OCI-LY7 (cell line): ENCODE results near the gene AMPD3. TPM values are rescaled to one million over a fixed set of nuclear protein-coding genes. Genes with fewer than 3 reads are reported as not detected.

Experiments
- BruUV-seq: library from RNA; stranded (reverse); fragments of 400-500 nt; replicated peaks from 2 replicates; lab custom pipeline; 2021; lab: Mats Ljungman, UMichigan
- CTCF ChIA-PET: fragments of 300-600 bp; sonication (Branson Sonifier 250); formaldehyde crosslinking; loops from one replicate; lab custom pipeline; 2022; ENCODE audit warnings: antibody characterized with exemption; ENCODE audit not compliant: unreplicated experiment; lab: Charles Lee
- POLR2A ChIA-PET: fragments of 300-600 bp; sonication (Branson Sonifier 250); formaldehyde crosslinking; loops from one replicate; lab custom pipeline; 2022; ENCODE audit warnings: antibody characterized with exemption; lab: Charles Lee
- DNase-seq: peaks from one replicate; pipeline ENCODE4 v3.0.0-alpha.2; 2015; ENCODE audit warnings: low spot score
- H2AFZ ChIP-seq: fragments of 200-600 bp; sonication (generic), shearing (Covaris generic); 2 replicates; pipeline ENCODE4 v1.6.1; 2014; ENCODE audit warnings: mild to moderate bottlenecking, antibody characterized with exemption, low read length, moderate library complexity
- H3K27ac ChIP-seq: fragments of 200-600 bp; sonication (generic); 2 replicates; pipeline ENCODE4 v1.5.1; 2014; ENCODE audit warnings: mixed run types, low read depth, mild to moderate bottlenecking, moderate library complexity, low read length, inconsistent platforms; ENCODE audit not compliant: poor library complexity, severe bottlenecking
- H3K36me3 ChIP-seq: fragments of 200-600 bp; sonication (generic); 2 replicates; pipeline ENCODE4 v1.6.1; 2014; ENCODE audit warnings: mild to moderate bottlenecking, antibody characterized with exemption, low read length, moderate library complexity, mixed read lengths; ENCODE audit not compliant: insufficient read depth
- H3K4me1 ChIP-seq: fragments of 200-600 bp; sonication (generic); 2 replicates; pipeline ENCODE4 v1.5.1; 2014; ENCODE audit warnings: mild to moderate bottlenecking, low read length; ENCODE audit not compliant: insufficient read depth, poor library complexity, severe bottlenecking
- H3K4me2 ChIP-seq: fragments of 200-600 bp; sonication (generic); 2 replicates; pipeline ENCODE4 v1.6.1; 2014; ENCODE audit warnings: mild to moderate bottlenecking, low read length
- H3K4me3 ChIP-seq: fragments of 200-600 bp; sonication (generic); 2 replicates; pipeline ENCODE4 v1.5.1; 2014; ENCODE audit warnings: mild to moderate bottlenecking, low read depth, low read length; ENCODE audit not compliant: poor library complexity, severe bottlenecking
- H3K79me2 ChIP-seq: fragments of 200-600 bp; sonication (generic); 2 replicates; pipeline ENCODE4 v1.6.1; 2016; ENCODE audit warnings: low read depth, mild to moderate bottlenecking, low read length, moderate library complexity, mixed read lengths; ENCODE audit not compliant: insufficient read depth
- H3K9me2 ChIP-seq: fragments of 200-600 bp; sonication (generic); 2 replicates; pipeline ENCODE4 v1.6.1; 2016; ENCODE audit warnings: mild to moderate bottlenecking, low read length, mixed read lengths; ENCODE audit not compliant: insufficient read depth
- H3K9me3 ChIP-seq: fragments of 200-600 bp; sonication (generic); 2 replicates; pipeline ENCODE4 v1.6.1; 2014; ENCODE audit warnings: mild to moderate bottlenecking, mixed run types, low read length, mixed read lengths
- H4K20me1 ChIP-seq: fragments of 200-600 bp; sonication (generic); 2 replicates; pipeline ENCODE4 v1.6.1; 2014; ENCODE audit warnings: mild to moderate bottlenecking, antibody characterized with exemption, low read length, moderate library complexity, mixed read lengths; ENCODE audit not compliant: insufficient read depth
- CTCF ChIP-seq: fragments of 200-600 bp; sonication (generic); conservative IDR thresholded peaks from 2 replicates; pipeline ENCODE4 v1.5.1; 2014; ENCODE audit warnings: mild to moderate bottlenecking, antibody characterized with exemption, low read length, moderate library complexity, mixed read lengths
- EZH2phosphoT487 ChIP-seq: fragments of 200-600 bp; sonication (generic); IDR thresholded peaks from 2 replicates; pipeline ENCODE4 v1.6.1; 2018; ENCODE audit warnings: low read depth, borderline replicate concordance, mild to moderate bottlenecking, mixed run types, antibody characterized with exemption, low read length, moderate library complexity, mixed read lengths
- intact Hi-C: fragments of 100-400 bp; cut with micrococcal nuclease; formaldehyde crosslinking; loops from one replicate; pipeline ENCODE4 v1.10.0; 2022; ENCODE audit not compliant: unreplicated experiment
- total RNA-seq, 2 experiments: library from RNA; depleted of rRNA in 1 of 2; stranded (reverse); fragments of >200 nt in 1 of 2; shearing (Covaris generic) in 1 of 2; gene quantifications; 2 replicates each; pipeline ENCODE4 v1.2.3, GENCODE V29; 2014 to 2022

Gene AMPD3
- total RNA-seq, 2 experiments from 2014 or later = 13.5 to 25.6 TPM

GRCh38 chr11:10505278-10506007, 50.4 kb downstream of the AMPD3 start:
- no peaks in the 10 kb centered on the region for H3K4me1 ChIP-seq
- no peaks in the 10 kb centered on the region for H3K79me2 ChIP-seq
- ChIA-PET POLR2A (interaction anchor here (0.6 to 0.8 kb wide), 3 partner anchors 10 to 533 kb away, joined by 3 to 5 read pairs (median 3); no protein-coding TSS in a partner anchor), CTCF (interaction anchor here (0.8 kb wide), 1 partner anchor 54 kb away, joined by 3 read pairs; no protein-coding TSS in a partner anchor)
- no peak for DNase-seq
- no peak overlapping the region for H3K4me3 ChIP-seq
- H2AFZ ChIP-seq = no peak overlapping the region
- H3K9me3 ChIP-seq = no peaks in the 10 kb centered on the region
- no peak overlapping the region for H3K27ac ChIP-seq
- intact Hi-C loops = no loop called here
- TF ChIP-seq CTCF = no peak
- no peak for TF ChIP-seq EZH2phosphoT487
- no peaks in the 10 kb centered on the region for H3K9me2 ChIP-seq
- H3K36me3 ChIP-seq = peaks cover 9% of the 10 kb centered on the region
- H3K4me2 ChIP-seq = no peak overlapping the region
- no peaks in the 10 kb centered on the region for H4K20me1 ChIP-seq
- BruUV-seq = no TSS peak

GRCh38 chr11:10506008-10506370, 50.9 kb downstream of the AMPD3 start:
- no peak for DNase-seq

More at GRCh38 chr11:10506008-10506370, 50.9 kb downstream of the AMPD3 start:
- Histone ChIP-seq H3K4me3 (no peak overlapping the region), H3K9me3 (no peaks in the 10 kb centered on the region), H3K9me2 (no peaks in the 10 kb centered on the region), H3K4me2 (no peak overlapping the region), H3K4me1 (no peaks in the 10 kb centered on the region), H3K79me2 (no peaks in the 10 kb centered on the region), H3K36me3 (peaks cover 4% of the 10 kb centered on the region), H2AFZ (no peak overlapping the region), H3K27ac (no peak overlapping the region), H4K20me1 (no peaks in the 10 kb centered on the region)
- CTCF ChIA-PET = no interaction called here
- no TSS peak for BruUV-seq
- no peak for TF ChIP-seq CTCF
- TF ChIP-seq EZH2phosphoT487 = no peak
- intact Hi-C loops = no loop called here
- POLR2A ChIA-PET = interaction anchor here (0.7 to 0.8 kb wide), 2 partner anchors 11 to 533 kb away, joined by 3 to 5 read pairs; no protein-coding TSS in a partner anchor
